H1 (cell line): ENCODE results near the gene MKLN1. TPM values are rescaled to one million over a fixed set of nuclear protein-coding genes. Genes with fewer than 3 reads are reported as not detected.

ENCODE experiments used
- ATF2 ChIP-seq: IDR thresholded peaks from 2 replicates; pipeline ENCODE4 v1.6.1; 2012; ENCODE audit warnings: low read length, inconsistent platforms
- ATF3 ChIP-seq: IDR thresholded peaks from 2 replicates; pipeline ENCODE4 v1.6.1; 2011; ENCODE audit warnings: low read depth, mild to moderate bottlenecking, low read length; ENCODE audit not compliant: insufficient read depth
- BACH1 ChIP-seq: IDR thresholded peaks from 2 replicates; pipeline ENCODE4 v1.6.1; 2012; ENCODE audit warnings: low read length, improper control_type of control experiment
- BCL11A ChIP-seq, 2 experiments: IDR thresholded peaks; one replicate each; pipeline ENCODE4 v1.6.1; 2011; ENCODE audit warnings: low read depth in 2 of 2, low read length in 2 of 2, mild to moderate bottlenecking in 2 of 2
- CREB1 ChIP-seq: IDR thresholded peaks from 2 replicates; pipeline ENCODE4 v1.6.1; 2012; ENCODE audit warnings: inconsistent platforms
- CTCF ChIP-seq, 3 experiments: IDR thresholded peaks; 1 replicate in 2 of 3; 2 replicates in 1 of 3; pipeline versions ENCODE4 v1.5.1 to v1.6.1; 2011; ENCODE audit warnings: low read length in 3 of 3, mild to moderate bottlenecking in 3 of 3, inconsistent platforms in 2 of 3, low read depth in 1 of 3, moderate library complexity in 1 of 3; ENCODE audit not compliant: insufficient read depth in 1 of 3; ENCODE audit errors: control extremely low read depth in 1 of 3
- EP300 ChIP-seq, 2 experiments: IDR thresholded peaks; 1 replicate in 1 of 2; 2 replicates in 1 of 2; pipeline ENCODE4 v1.6.1; 2011 to 2012; ENCODE audit warnings: low read depth in 2 of 2, low read length in 2 of 2, mild to moderate bottlenecking in 2 of 2, borderline replicate concordance in 1 of 2, inconsistent platforms in 1 of 2, moderate library complexity in 1 of 2
- FOSL1 ChIP-seq: IDR thresholded peaks from 2 replicates; pipeline ENCODE4 v1.6.1; 2011; ENCODE audit warnings: mild to moderate bottlenecking, low read depth, low read length, moderate library complexity; ENCODE audit not compliant: insufficient read depth
- GABPA ChIP-seq: IDR thresholded peaks from 2 replicates; pipeline ENCODE4 v1.6.1; 2011; ENCODE audit warnings: mild to moderate bottlenecking, low read length, moderate library complexity, borderline replicate concordance; ENCODE audit not compliant: insufficient read depth
- JUN ChIP-seq: IDR thresholded peaks from 2 replicates; pipeline ENCODE4 v1.6.1; 2011; ENCODE audit warnings: low read depth, mild to moderate bottlenecking, improper control_type of control experiment, low read length
- MAX ChIP-seq: IDR thresholded peaks from 2 replicates; pipeline ENCODE4 v1.6.1; 2012; ENCODE audit warnings: inconsistent platforms
- POLR2AphosphoS5 ChIP-seq: IDR thresholded peaks from 2 replicates; pipeline ENCODE4 v1.6.1; 2011; ENCODE audit warnings: low read depth, low read length
- RAD21 ChIP-seq, 2 experiments: IDR thresholded peaks in 1 of 2; conservative IDR thresholded peaks in 1 of 2; 2 replicates each; pipeline ENCODE4 v1.6.1; 2011; ENCODE audit warnings: low read depth in 2 of 2, low read length in 2 of 2, improper control_type of control experiment in 1 of 2, inconsistent platforms in 1 of 2, mild to moderate bottlenecking in 1 of 2, moderate library complexity in 1 of 2
- SIN3A ChIP-seq, 2 experiments: IDR thresholded peaks in 1 of 2; conservative IDR thresholded peaks in 1 of 2; 2 replicates each; pipeline ENCODE4 v1.6.1; 2011 to 2012; ENCODE audit warnings: low read length in 2 of 2, improper control_type of control experiment in 1 of 2, low read depth in 1 of 2, mild to moderate bottlenecking in 1 of 2
- SIRT6 ChIP-seq: IDR thresholded peaks from one replicate; pipeline ENCODE4 v1.7.1; 2012; ENCODE audit warnings: low read length, inconsistent platforms
- SP2 ChIP-seq: IDR thresholded peaks from 2 replicates; pipeline ENCODE4 v1.6.1; 2012; ENCODE audit warnings: mild to moderate bottlenecking, low read length, inconsistent platforms
- SUZ12 ChIP-seq: fragments of 200-600 bp; sonication (generic); IDR thresholded peaks from 2 replicates; pipeline ENCODE4 v1.6.1; 2012; ENCODE audit warnings: mild to moderate bottlenecking, inconsistent platforms, low read length, moderate library complexity, mixed read lengths
- ZNF274 ChIP-seq: IDR thresholded peaks from 2 replicates; pipeline ENCODE4 v1.7.0; 2012; ENCODE audit warnings: low read length, borderline replicate concordance; ENCODE audit errors: extremely low read depth
- polyA plus RNA-seq, 7 experiments: library from polyadenylated mRNA; depleted of rRNA in 3 of 7; stranded (reverse) in 5 of 7; unstranded in 2 of 7; fragments of >200 nt in 5 of 7; fragments of 200-250 nt in 2 of 7; gene quantifications; 1 replicate in 5 of 7; 2 replicates in 1 of 7; 4 replicates in 1 of 7; pipeline versions ENCODE4 v1.2.1 to v1.2.3, GENCODE V29; 2011 to 2013; ENCODE audit warnings: missing spikeins in 2 of 7, mixed read lengths in 2 of 7
- total RNA-seq: library from RNA; stranded (reverse); fragmentation: NEBNext Ultra II Directional; extraction: Animal tissue kit (Norgen Biotek cat#: 25700); gene quantifications from 2 replicates; pipeline ENCODE4 v1.2.1, GENCODE V29; 2021

MKLN1 gene
- total and polyA plus RNA-seq, 2 of the 8 experiments (the other 6 are each of a cell fraction or from before 2014, with no cell fraction given): 22.3 to 50.9 TPM

- no peak for TF ChIP-seq ATF2
- peak; percentile 74 for TF ChIP-seq CREB1
- peak; percentile 80 for TF ChIP-seq POLR2AphosphoS5
- TF ChIP-seq JUN: no peak
- no peak for TF ChIP-seq ATF3
- TF ChIP-seq MAX: peak; percentile 27; the same call in 1 of the 2 replicates
- no peak for TF ChIP-seq CTCF (IDR thresholded peaks at IDR 0.05; ENCODE audit: control extremely low read depth in 1 of 3, insufficient read depth in 1 of 3, low read depth in 1 of 3, low read length in 3 of 3)
- no peak for TF ChIP-seq EP300 (IDR thresholded peaks at IDR 0.05; ENCODE audit: borderline replicate concordance in 1 of 2, low read depth in 2 of 2, low read length in 2 of 2)
- peak in 1 of 2 experiments; percentile 5; a peak in 1 of 4 replicates for TF ChIP-seq RAD21 (IDR thresholded peaks at IDR 0.05 in 1 of 2, conservative IDR thresholded peaks at IDR 0.05 in 1 of 2; ENCODE audit: low read depth in 2 of 2, low read length in 2 of 2)
- TF ChIP-seq SUZ12: no peak
- no peak for TF ChIP-seq SIRT6
- TF ChIP-seq FOSL1: no peak
- no peak for TF ChIP-seq BACH1
- 0 out of 2 replicates have a peak, but pooled peaks have one; percentile 15 for TF ChIP-seq GABPA
- no peak for TF ChIP-seq BCL11A (IDR thresholded peaks at IDR 0.05; ENCODE audit: low read depth in 2 of 2, low read length in 2 of 2)
- peak in 1 of 2 experiments; percentile 72; a peak in 2 of 4 replicates for TF ChIP-seq SIN3A (conservative IDR thresholded peaks at IDR 0.05 in 1 of 2, IDR thresholded peaks at IDR 0.05 in 1 of 2; ENCODE audit: low read depth in 1 of 2, low read length in 2 of 2)
- TF ChIP-seq ZNF274: no peak
- TF ChIP-seq SP2: no peak
Measured at GRCh38 chr7:131327626-131328376, at the start of gene MKLN1 (continued).
